Upper lobe of right lung (tissue), 1 donor: ENCODE results near the gene TBC1D22A. TPM values are rescaled to one million over a fixed set of nuclear protein-coding genes. Genes with fewer than 3 reads are reported as not detected.
A peak's percentile ranks its signal among the peaks of the same experiment; 100 is the strongest.

Source experiments
- ATAC-seq: fragments of 200-7000 bp; cut with Tn5 transposase; one replicate; pipeline ENCODE4 v1.9.1; 2020; ENCODE audit warnings: mild to moderate bottlenecking, moderate library complexity
- DNase-seq: peaks from one replicate; pipeline ENCODE4 v3.0.0-alpha.2; 2020
- H3K27ac ChIP-seq: fragments of 200-600 bp; one replicate; pipeline ENCODE4 v1.8.0; 2022
- H3K27me3 ChIP-seq: fragments of 200-600 bp; one replicate; pipeline ENCODE4 v1.8.0; 2022; ENCODE audit warnings: mild to moderate bottlenecking
- H3K36me3 ChIP-seq: fragments of 200-600 bp; one replicate; pipeline ENCODE4 v1.8.0; 2022
- H3K4me1 ChIP-seq: fragments of 200-600 bp; one replicate; pipeline ENCODE4 v1.8.0; 2022
- H3K4me3 ChIP-seq: fragments of 200-600 bp; one replicate; pipeline ENCODE4 v1.8.0; 2022; ENCODE audit warnings: mild to moderate bottlenecking
- H3K9me3 ChIP-seq: fragments of 200-600 bp; one replicate; pipeline ENCODE4 v1.8.0; 2022
- intact Hi-C: fragments of 100-400 bp; cut with DNase I; formaldehyde crosslinking; loops from one replicate; pipeline ENCODE4 v1.11.0; 2022
- total RNA-seq: library from RNA; stranded (reverse); fragmentation: NEBNext Ultra II Directional; extraction: Animal tissue kit (Norgen Biotek cat#: 25700); gene quantifications from one replicate; pipeline ENCODE4 v1.2.1, GENCODE V29; 2021
- TF ChIP-seq, protein P1 (sequence below): fragments of 200-600 bp; IDR thresholded peaks from one replicate; pipeline ENCODE4 v1.8.0; 2022; ENCODE audit warnings: antibody characterized with exemption
- donor health status: DM: no; HTN: yes; CAD: no; lungs with severe emphysema.

The TBC1D22A gene
- total RNA-seq, 1 donor from 2014 or later: 31.3 TPM

DNA sequence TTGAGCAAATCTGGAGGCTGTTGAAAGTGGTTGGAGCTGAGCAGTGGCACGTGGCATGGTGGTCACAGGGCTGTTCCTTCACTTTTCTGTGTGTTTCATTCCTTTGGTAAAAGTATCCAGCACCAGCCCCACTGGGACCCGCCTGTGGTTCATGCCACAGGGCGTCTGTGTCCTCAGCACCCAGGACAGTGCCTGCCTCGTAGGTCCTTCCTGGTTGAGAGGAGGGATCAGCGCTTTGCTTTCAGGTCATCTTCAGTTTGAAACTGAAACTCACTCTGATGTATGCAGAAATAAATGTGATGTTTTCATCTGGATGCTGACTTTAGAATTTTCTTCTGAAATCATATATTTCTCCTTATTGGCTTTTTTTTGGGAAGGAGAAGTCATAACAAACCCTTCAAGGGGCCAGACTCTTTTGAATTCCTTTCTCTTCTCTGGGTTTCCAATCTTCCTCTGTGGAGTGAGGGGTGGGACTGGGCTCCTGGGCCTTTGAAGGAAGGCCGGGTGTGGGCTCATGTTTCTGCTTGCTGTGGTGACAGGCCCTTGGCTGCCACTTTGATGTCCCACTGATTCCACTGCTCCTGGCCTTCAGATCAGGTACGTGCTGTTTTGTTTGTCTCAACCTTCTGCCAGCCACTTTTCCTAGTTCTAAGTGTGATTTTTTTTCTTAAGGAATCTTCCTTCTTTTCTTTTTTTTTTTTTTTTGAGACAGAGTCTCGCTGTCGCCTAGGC is 26.2 kb downstream of the TBC1D22A start:
- Histone ChIP-seq H3K36me3 (peaks cover 7% of the 10 kb centered on the region), H3K27ac (no peak overlapping the region), H3K4me3 (no peak overlapping the region), H3K9me3 (no peaks in the 10 kb centered on the region), H3K4me1 (peaks cover 34% of the 10 kb centered on the region), H3K27me3 (no peaks in the 10 kb centered on the region)
- TF ChIP-seq, protein P1, sequence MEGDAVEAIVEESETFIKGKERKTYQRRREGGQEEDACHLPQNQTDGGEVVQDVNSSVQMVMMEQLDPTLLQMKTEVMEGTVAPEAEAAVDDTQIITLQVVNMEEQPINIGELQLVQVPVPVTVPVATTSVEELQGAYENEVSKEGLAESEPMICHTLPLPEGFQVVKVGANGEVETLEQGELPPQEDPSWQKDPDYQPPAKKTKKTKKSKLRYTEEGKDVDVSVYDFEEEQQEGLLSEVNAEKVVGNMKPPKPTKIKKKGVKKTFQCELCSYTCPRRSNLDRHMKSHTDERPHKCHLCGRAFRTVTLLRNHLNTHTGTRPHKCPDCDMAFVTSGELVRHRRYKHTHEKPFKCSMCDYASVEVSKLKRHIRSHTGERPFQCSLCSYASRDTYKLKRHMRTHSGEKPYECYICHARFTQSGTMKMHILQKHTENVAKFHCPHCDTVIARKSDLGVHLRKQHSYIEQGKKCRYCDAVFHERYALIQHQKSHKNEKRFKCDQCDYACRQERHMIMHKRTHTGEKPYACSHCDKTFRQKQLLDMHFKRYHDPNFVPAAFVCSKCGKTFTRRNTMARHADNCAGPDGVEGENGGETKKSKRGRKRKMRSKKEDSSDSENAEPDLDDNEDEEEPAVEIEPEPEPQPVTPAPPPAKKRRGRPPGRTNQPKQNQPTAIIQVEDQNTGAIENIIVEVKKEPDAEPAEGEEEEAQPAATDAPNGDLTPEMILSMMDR: no peak
- DNase-seq: no peak
- intact Hi-C loops: no loop called here
- no peak for ATAC-seq

GRCh38 chr22:46789992-46790391 is 27.5 kb downstream of the TBC1D22A start:
- ATAC-seq: no peak
- no peaks in the 10 kb centered on the region for H3K27me3 ChIP-seq
- no peak for DNase-seq
- intact Hi-C loops: no loop called here
- peaks cover 18% of the 10 kb centered on the region for H3K36me3 ChIP-seq
- TF ChIP-seq, protein P1: no peak
- H3K9me3 ChIP-seq: no peaks in the 10 kb centered on the region
- H3K27ac ChIP-seq: no peak overlapping the region
- no peak overlapping the region for H3K4me3 ChIP-seq
- peaks cover 25% of the 10 kb centered on the region for H3K4me1 ChIP-seq

GRCh38 chr22:46791201-46791731 is 28.8 kb downstream of the TBC1D22A start:
- H3K36me3 ChIP-seq: peaks cover 28% of the 10 kb centered on the region
- TF ChIP-seq, protein P1: no peak
- DNase-seq: no peak
- ATAC-seq: peak; percentile 70
- intact Hi-C loops: no loop called here
- peaks cover 25% of the 10 kb centered on the region for H3K4me1 ChIP-seq
- H3K27ac ChIP-seq: peak overlapping the region; percentile 68
- peak overlapping the region; percentile 5 for H3K4me3 ChIP-seq
- H3K9me3 ChIP-seq: no peaks in the 10 kb centered on the region
- H3K27me3 ChIP-seq: no peaks in the 10 kb centered on the region

DNA sequence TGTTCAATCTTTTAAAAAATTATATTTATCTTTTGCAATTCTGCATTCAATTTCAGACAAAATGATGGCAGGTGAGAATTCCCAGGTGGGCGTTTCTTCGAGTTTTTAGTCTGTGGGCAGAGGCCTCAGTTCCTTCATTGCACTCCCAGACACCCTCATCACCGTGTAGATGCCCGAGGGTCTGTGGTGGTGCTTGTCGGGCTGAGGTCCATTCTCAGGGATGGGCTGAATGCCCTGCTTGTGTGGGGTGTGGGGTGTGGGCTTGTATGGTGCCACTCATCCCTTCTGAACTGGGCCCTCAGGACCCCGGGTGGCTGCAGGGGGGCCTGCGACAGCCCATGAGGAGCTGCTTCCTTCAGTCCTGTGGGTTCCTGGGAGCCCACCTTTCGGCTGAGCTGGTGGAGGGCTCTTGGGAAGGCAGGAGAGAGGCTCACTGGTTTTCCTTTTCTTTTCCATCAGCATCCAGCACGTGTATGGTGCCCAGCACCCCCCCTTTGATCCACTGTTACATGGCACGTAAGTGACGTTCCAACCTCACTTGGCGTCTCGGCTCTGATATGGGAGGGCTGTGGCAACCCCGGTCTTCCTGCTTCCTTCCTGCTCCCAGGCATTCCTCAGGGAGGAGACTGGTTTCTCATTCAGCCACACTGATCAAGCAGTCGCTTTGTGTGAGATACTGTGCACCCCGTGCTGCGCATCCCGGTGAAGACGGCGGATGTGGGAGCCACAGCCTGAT is 29.8 kb downstream of the TBC1D22A start:
- intact Hi-C loops: no loop called here
- DNase-seq (no peak), ATAC-seq (peak; percentile 32)
- Histone ChIP-seq H3K36me3 (peaks cover 33% of the 10 kb centered on the region), H3K27me3 (no peaks in the 10 kb centered on the region), H3K27ac (peak overlapping the region; percentile 68), H3K4me3 (no peak overlapping the region), H3K9me3 (no peaks in the 10 kb centered on the region), H3K4me1 (peaks cover 25% of the 10 kb centered on the region)
- TF ChIP-seq, protein P1: no peak

DNA sequence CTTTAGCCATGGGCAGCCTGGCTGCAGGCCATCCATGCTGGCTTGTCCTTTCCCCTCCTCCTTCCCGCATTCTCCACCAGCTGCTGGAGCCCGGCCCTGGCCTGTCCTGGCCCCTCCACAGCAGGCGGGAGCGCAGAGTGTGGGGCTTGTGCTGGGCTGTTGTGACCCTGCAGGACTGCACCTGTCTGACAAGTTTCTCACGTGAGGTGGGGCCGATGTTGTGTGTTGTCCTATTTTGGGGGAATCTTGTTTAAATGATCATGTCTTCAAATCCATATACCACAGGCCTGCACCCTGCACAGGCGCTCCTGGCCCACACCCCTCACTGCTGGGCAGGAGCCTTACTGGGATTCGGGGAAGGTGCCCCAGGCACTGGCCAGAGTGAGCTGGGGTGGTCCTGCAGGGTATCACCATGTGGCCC is 30.4 kb downstream of the TBC1D22A start:
- intact Hi-C loops: no loop called here
- H3K9me3 ChIP-seq: no peaks in the 10 kb centered on the region
- H3K27ac ChIP-seq: peak overlapping the region; percentile 68
- peaks cover 39% of the 10 kb centered on the region for H3K36me3 ChIP-seq
- H3K4me3 ChIP-seq: no peak overlapping the region
- H3K4me1 ChIP-seq: peaks cover 27% of the 10 kb centered on the region
- TF ChIP-seq, protein P1: no peak
- ATAC-seq: no peak
- H3K27me3 ChIP-seq: no peaks in the 10 kb centered on the region
- no peak for DNase-seq
